ENCODE data around the gene KIAA1671.

DNA sequence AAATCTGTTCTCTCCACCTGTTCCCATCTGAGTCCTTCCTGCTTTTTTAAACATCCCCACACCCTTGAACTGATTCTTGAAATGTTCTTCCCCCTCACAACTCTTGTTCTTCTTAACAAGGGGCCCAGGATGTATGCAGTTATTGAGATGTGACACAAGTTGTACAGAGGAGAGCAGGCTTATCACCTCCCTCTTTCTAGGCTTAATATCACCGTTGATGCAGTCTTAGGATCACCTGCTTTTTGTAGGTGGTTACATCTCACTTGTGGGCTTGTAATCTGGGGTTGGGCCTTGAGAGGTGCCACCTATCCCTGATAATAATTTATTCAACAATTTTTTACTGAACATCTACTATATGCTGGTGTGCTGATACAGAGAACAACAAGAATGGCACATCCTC is 253.3 kb downstream of the KIAA1671 start:
- TF ChIP-seq GATA2 (IDR thresholded peaks at IDR 0.05; ENCODE audit: low read depth, low read length) = no peak
- TF ChIP-seq GATA3 (IDR thresholded peaks at IDR 0.05; ENCODE audit: low read depth, low read length) = no peak
